SU-DHL-6 (cell line): ENCODE measurements around the gene ZNF335.

Source experiments
- H2AFZ ChIP-seq: fragments of 200-600 bp; sonication (generic); 2 replicates; pipeline ENCODE4 v1.6.1; 2014; ENCODE audit warnings: low read depth, mild to moderate bottlenecking, moderate library complexity, mixed read lengths, antibody characterized with exemption, low read length; ENCODE audit not compliant: severe bottlenecking
- H3F3A ChIP-seq: fragments of 200-600 bp; shearing (Covaris generic); 2 replicates; pipeline ENCODE4 v1.6.0; 2016; ENCODE audit warnings: antibody characterized with exemption, mild to moderate bottlenecking; ENCODE audit not compliant: insufficient read depth
- H3K27ac ChIP-seq: fragments of 200-600 bp; sonication (generic); 2 replicates; pipeline ENCODE4 v1.5.1; 2016; ENCODE audit warnings: low read depth, mild to moderate bottlenecking, low read length, moderate library complexity, mixed read lengths
- H3K27me3 ChIP-seq: fragments of 200-600 bp; sonication (generic), shearing (Covaris generic); 2 replicates; pipeline ENCODE4 v1.6.0; 2014; ENCODE audit warnings: mild to moderate bottlenecking, low read length
- H3K36me3 ChIP-seq: fragments of 200-600 bp; sonication (generic); 2 replicates; pipeline ENCODE4 v1.6.1; 2014; ENCODE audit warnings: mild to moderate bottlenecking, low read length, mixed read lengths
- H3K4me2 ChIP-seq: fragments of 300-600, 200-600 bp; shearing (Covaris generic), sonication (generic); 2 replicates; pipeline ENCODE4 v1.6.0; 2014; ENCODE audit warnings: low read length, low read depth, mild to moderate bottlenecking; ENCODE audit not compliant: poor library complexity, severe bottlenecking
- H3K4me3 ChIP-seq: fragments of 200-600 bp; sonication (generic); 2 replicates; pipeline ENCODE4 v1.5.1; 2014; ENCODE audit warnings: antibody characterized with exemption, low read length, mild to moderate bottlenecking, mixed read lengths; ENCODE audit not compliant: insufficient read depth, poor library complexity, severe bottlenecking
- H3K79me2 ChIP-seq: fragments of 200-600 bp; sonication (generic); 2 replicates; pipeline ENCODE4 v1.6.1; 2014; ENCODE audit warnings: mild to moderate bottlenecking, low read length, moderate library complexity; ENCODE audit not compliant: insufficient read depth
- H3K9ac ChIP-seq: fragments of 200-600 bp; sonication (generic); 2 replicates; pipeline ENCODE4 v1.7.0; 2014; ENCODE audit warnings: mild to moderate bottlenecking, low read length
- H3K9me2 ChIP-seq: fragments of 200-600 bp; sonication (generic); replicated peaks from 2 replicates; pipeline ENCODE4 v1.6.1; 2014; ENCODE audit warnings: low read length; ENCODE audit not compliant: insufficient read depth
- H3K9me3 ChIP-seq: fragments of 200-600 bp; sonication (generic); 2 replicates; pipeline ENCODE4 v1.6.1; 2014; ENCODE audit warnings: low read length, mixed read lengths; ENCODE audit not compliant: insufficient read depth
- H4K20me1 ChIP-seq: fragments of 200-600 bp; sonication (generic); 2 replicates; pipeline ENCODE4 v1.6.1; 2014; ENCODE audit warnings: low read depth, mild to moderate bottlenecking, antibody characterized with exemption, low read length, moderate library complexity, mixed read lengths
- CTCF ChIP-seq: fragments of 200-600 bp; sonication (generic); IDR thresholded peaks from one replicate; pipeline ENCODE4 v1.5.1; 2017; ENCODE audit warnings: antibody characterized with exemption, mild to moderate bottlenecking, low read length, moderate library complexity; ENCODE audit not compliant: insufficient read depth, poor library complexity, severe bottlenecking
- EZH2phosphoT487 ChIP-seq: fragments of 200-600 bp; sonication (generic), shearing (Covaris generic); conservative IDR thresholded peaks from 2 replicates; pipeline ENCODE4 v1.6.1; 2018; ENCODE audit warnings: mild to moderate bottlenecking, antibody characterized with exemption, low read length, moderate library complexity, mixed read lengths

Gene ZNF335

DNA sequence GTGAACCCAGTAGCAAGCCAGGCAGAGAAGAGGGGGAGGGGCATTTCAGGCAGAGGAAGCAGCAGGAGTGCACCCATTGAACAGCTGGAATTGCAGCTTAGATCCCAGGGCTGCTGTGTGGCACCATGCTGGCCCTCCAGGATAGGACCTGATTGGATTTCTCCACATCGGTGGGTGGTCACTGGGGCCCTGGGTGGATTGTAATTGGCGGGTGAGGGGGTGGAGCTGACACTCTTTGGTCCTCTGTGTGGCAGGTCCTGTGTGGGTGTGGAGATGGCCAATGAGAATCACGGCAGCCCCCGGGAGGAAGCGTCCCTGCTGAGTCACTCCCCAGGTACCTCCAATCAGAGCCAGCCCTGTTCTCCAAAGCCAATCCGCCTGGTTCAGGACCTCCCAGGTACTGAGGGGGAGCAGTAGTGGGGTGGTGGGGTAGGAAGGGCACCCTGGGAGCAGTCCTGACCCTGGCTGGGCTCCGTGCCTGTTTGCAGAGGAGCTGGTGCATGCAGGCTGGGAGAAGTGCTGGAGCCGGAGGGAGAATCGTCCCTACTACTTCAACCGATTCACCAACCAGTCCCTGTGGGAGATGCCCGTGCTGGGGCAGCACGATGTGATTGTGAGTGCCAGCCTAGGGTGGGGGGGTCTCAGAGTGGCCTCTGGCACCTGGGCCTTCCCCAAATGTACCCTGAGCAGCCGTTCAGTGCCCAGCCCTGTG lies 33.1 kb downstream of the ZNF335 start:
- Histone ChIP-seq H3K79me2 (peaks cover 27% of the 10 kb centered on the region), H3K27me3 (no peaks in the 10 kb centered on the region), H2AFZ (no peak overlapping the region), H3K9me2 (no peaks in the 10 kb centered on the region), H3K36me3 (peaks cover 12% of the 10 kb centered on the region), H3F3A (no peaks in the 10 kb centered on the region), H3K4me3 (no peak overlapping the region), H3K4me2 (no peak overlapping the region), H3K27ac (no peak overlapping the region), H3K9ac (no peak overlapping the region), H4K20me1 (no peaks in the 10 kb centered on the region), H3K9me3 (no peaks in the 10 kb centered on the region)
- TF ChIP-seq EZH2phosphoT487 (no peak), CTCF (no peak)

GRCh38 chr20:45937765-45938164 lies 34.2 kb downstream of the ZNF335 start:
- Histone ChIP-seq H2AFZ (no peak overlapping the region), H3K79me2 (peaks cover 27% of the 10 kb centered on the region), H3K27me3 (no peaks in the 10 kb centered on the region), H3K9me3 (no peaks in the 10 kb centered on the region), H3K36me3 (peaks cover 9% of the 10 kb centered on the region), H3K4me3 (no peak overlapping the region), H4K20me1 (no peaks in the 10 kb centered on the region), H3K9ac (no peak overlapping the region), H3K4me2 (no peak overlapping the region), H3K27ac (no peak overlapping the region), H3K9me2 (no peaks in the 10 kb centered on the region), H3F3A (no peaks in the 10 kb centered on the region)
- TF ChIP-seq CTCF (no peak), EZH2phosphoT487 (no peak)

GRCh38 chr20:45935416-45936046 lies 36.5 kb downstream of the ZNF335 start:
- Histone ChIP-seq H3K27me3 (no peaks in the 10 kb centered on the region), H3K79me2 (peaks cover 27% of the 10 kb centered on the region), H2AFZ (no peak overlapping the region), H3K9ac (peak overlapping the region; percentile 99), H3K27ac (peak overlapping the region; percentile 10; the same call in 1 of the 2 replicates), H3K9me2 (no peaks in the 10 kb centered on the region), H3F3A (no peaks in the 10 kb centered on the region), H3K36me3 (peaks cover 8% of the 10 kb centered on the region), H4K20me1 (no peaks in the 10 kb centered on the region), H3K9me3 (no peaks in the 10 kb centered on the region), H3K4me3 (peak overlapping the region; percentile 85), H3K4me2 (peak overlapping the region; percentile 85)
- TF ChIP-seq EZH2phosphoT487 (no peak), CTCF (no peak)
